IPS DF 4.7 (cell line): ENCODE measurements around the gene NPC2.
"Not testable (repeated sequence)": the region's sequence is repeated elsewhere in the genome, so short reads cannot be mapped to it uniquely, and the experiment has no call there.

Source experiments
- DNase-seq: peaks from one replicate; pipeline ENCODE4 v3.0.0-alpha.2; 2013; ENCODE audit warnings: low spot score; ENCODE audit errors: extremely low read depth

NPC2 gene

GRCh38 chr14:74472601-74473000, 20.5 kb downstream of the NPC2 start:
- no peak for DNase-seq

- no peak for DNase-seq
Measured at GRCh38 chr14:74469548-74470518, 23.3 kb downstream of the NPC2 start.

- no peak for DNase-seq
Measured at GRCh38 chr14:74468513-74468912, 24.6 kb downstream of the NPC2 start.

- DNase-seq: no peak
Measured at GRCh38 chr14:74465335-74465734, 27.8 kb downstream of the NPC2 start.

- no peak for DNase-seq
Measured at GRCh38 chr14:74464785-74465184, 28.3 kb downstream of the NPC2 start.

- DNase-seq: no peak
Measured at GRCh38 chr14:74463697-74464096, 29.4 kb downstream of the NPC2 start.

- no peak for DNase-seq
Measured at GRCh38 chr14:74462993-74463392, 30.1 kb downstream of the NPC2 start.

- no peak for DNase-seq
Measured at GRCh38 chr14:74459976-74460375, 33.1 kb downstream of the NPC2 start.

GRCh38 chr14:74459289-74459946, 33.7 kb downstream of the NPC2 start:
- DNase-seq: no peak

- no peak for DNase-seq
Measured at GRCh38 chr14:74457565-74457895, 35.6 kb downstream of the NPC2 start.

GRCh38 chr14:74456684-74457564, 36.2 kb downstream of the NPC2 start:
- no peak for DNase-seq

GRCh38 chr14:74454397-74454796, 38.7 kb downstream of the NPC2 start:
- DNase-seq: not testable (repeated sequence)

GRCh38 chr14:74444866-74445265, 48.2 kb downstream of the NPC2 start:
- DNase-seq: no peak

GRCh38 chr14:74442757-74443156, 50.3 kb downstream of the NPC2 start:
- no peak for DNase-seq

- DNase-seq: no peak
Measured at GRCh38 chr14:74441113-74441512, 52.0 kb downstream of the NPC2 start.

GRCh38 chr14:74438351-74438915, 54.7 kb downstream of the NPC2 start:
- DNase-seq: no peak

- no peak for DNase-seq
Measured at GRCh38 chr14:74437496-74438053, 55.5 kb downstream of the NPC2 start.

- no peak for DNase-seq
Measured at GRCh38 chr14:74434294-74434693, 58.8 kb downstream of the NPC2 start.

GRCh38 chr14:74429991-74430390, 63.1 kb downstream of the NPC2 start:
- DNase-seq: no peak
